NCI-H128 (cell line): Measurements from ENCODE around the gene UNC13D.

ENCODE experiments used
- DNase-seq: peaks from one replicate; lab custom pipeline; 2025; ENCODE audit not compliant: unreplicated experiment; lab: John Stamatoyannopoulos, UW

Gene UNC13D

GRCh38 chr17:75834928-75835653 lies 9.1 kb downstream of the UNC13D start:
- no peak for DNase-seq

GRCh38 chr17:75834279-75834920 lies 9.8 kb downstream of the UNC13D start:
- DNase-seq, result no peak

GRCh38 chr17:75832652-75833400 lies 11.4 kb downstream of the UNC13D start:
- DNase-seq, result no peak

- DNase-seq, result no peak
These were observed 12.0 kb downstream of the UNC13D start for GRCh38 chr17:75832164-75832651.

- DNase-seq, result no peak
These were observed 13.1 kb downstream of the UNC13D start for GRCh38 chr17:75831032-75831571.

- DNase-seq, result no peak
These were observed 13.8 kb downstream of the UNC13D start for GRCh38 chr17:75830164-75831031.

GRCh38 chr17:75829747-75830146 lies 14.5 kb downstream of the UNC13D start:
- DNase-seq, result no peak

- no peak for DNase-seq
These were observed 15.5 kb downstream of the UNC13D start for GRCh38 chr17:75828741-75829140.

- DNase-seq, result no peak
These were observed 16.2 kb downstream of the UNC13D start for GRCh38 chr17:75828076-75828400.

- peak; percentile 25 for DNase-seq
These were observed 16.7 kb downstream of the UNC13D start for GRCh38 chr17:75827308-75828075.

- DNase-seq, result no peak
These were observed 17.5 kb downstream of the UNC13D start for GRCh38 chr17:75826561-75827307.

- no peak for DNase-seq
These were observed 18.3 kb downstream of the UNC13D start for GRCh38 chr17:75825748-75826370.

GRCh38 chr17:75825149-75825552 lies 19.1 kb downstream of the UNC13D start:
- DNase-seq, result no peak

- DNase-seq, result no peak
These were observed 19.5 kb downstream of the UNC13D start for GRCh38 chr17:75824666-75825065.

GRCh38 chr17:75824050-75824552 lies 20.1 kb downstream of the UNC13D start:
- DNase-seq, result no peak

GRCh38 chr17:75823257-75824041 lies 20.8 kb downstream of the UNC13D start:
- no peak for DNase-seq

GRCh38 chr17:75822800-75823166 lies 21.4 kb downstream of the UNC13D start:
- no peak for DNase-seq
